Skeletal muscle tissue (tissue), 4 donors: ENCODE results near the gene NPHP4. TPM values are rescaled to one million over a fixed set of nuclear protein-coding genes. Genes with fewer than 3 reads are reported as not detected.

Experiments
- H3K27ac ChIP-seq: one replicate; pipeline ENCODE4 v1.7.0; 2013; ENCODE audit warnings: mild to moderate bottlenecking, low read depth, low read length, inconsistent platforms
- H3K27me3 ChIP-seq, 3 donors: one replicate each; pipeline ENCODE4 v1.7.0; 2013; ENCODE audit warnings: low read length in 3 of 3; ENCODE audit not compliant: control insufficient read depth in 3 of 3, insufficient read depth in 3 of 3
- H3K36me3 ChIP-seq, 3 donors: one replicate each; pipeline ENCODE4 v1.7.0; 2013; ENCODE audit warnings: low read length in 3 of 3; ENCODE audit not compliant: control insufficient read depth in 3 of 3, insufficient read depth in 3 of 3
- H3K4me1 ChIP-seq, 3 donors: one replicate each; pipeline ENCODE4 v1.7.0; 2013; ENCODE audit warnings: low read length in 3 of 3, mild to moderate bottlenecking in 3 of 3; ENCODE audit not compliant: control insufficient read depth in 3 of 3, insufficient read depth in 3 of 3
- H3K4me3 ChIP-seq, 3 donors: one replicate each; pipeline ENCODE4 v1.7.0; 2013; ENCODE audit warnings: low read length in 3 of 3
- H3K9ac ChIP-seq, 3 donors: one replicate each; pipeline ENCODE4 v1.7.0; 2013; ENCODE audit warnings: low read length in 3 of 3, mild to moderate bottlenecking in 3 of 3, moderate library complexity in 2 of 3, low read depth in 1 of 3
- H3K9me3 ChIP-seq, 3 donors: one replicate each; pipeline ENCODE4 v1.7.0; 2013; ENCODE audit warnings: low read length in 3 of 3; ENCODE audit not compliant: control insufficient read depth in 3 of 3
- total RNA-seq: library from RNA; depleted of rRNA; stranded (reverse); fragments of >200 nt; gene quantifications from one replicate; pipeline ENCODE4 v1.2.3, GENCODE V29; 2014
- donor health status: Osteomylitis.

Gene NPHP4
- total RNA-seq, 1 donor from 2014 or later = 5.2 TPM

- Histone ChIP-seq H3K4me1 (peaks cover 11 to 20% (median 19%) of the 10 kb centered on the region in 3 donors), H3K27me3 (peaks cover 6 to 7% (median 6%) of the 10 kb centered on the region in 3 donors), H3K9me3 (no peaks in the 10 kb centered on the region), H3K4me3 (peak overlapping the region; percentile 60 to 83 (median 80)), H3K27ac (no peak overlapping the region), H3K9ac (peak overlapping the region in 2 of 3 donors; percentile 67 to 76), H3K36me3 (no peaks in the 10 kb centered on the region)
Observed at GRCh38 chr1:5990913-5991312, 1.3 kb downstream of the NPHP4 start.

- Histone ChIP-seq H3K4me3 (no peak overlapping the region), H3K36me3 (peaks cover 0 to 5% (median 3%) of the 10 kb centered on the region in 3 donors), H3K9ac (no peak overlapping the region), H3K4me1 (peaks cover 11 to 20% (median 19%) of the 10 kb centered on the region in 3 donors), H3K27me3 (peaks cover 6 to 7% (median 6%) of the 10 kb centered on the region in 3 donors), H3K9me3 (no peaks in the 10 kb centered on the region), H3K27ac (no peak overlapping the region)
Observed at GRCh38 chr1:5989731-5990271, 2.4 kb downstream of the NPHP4 start.

- Histone ChIP-seq H3K27ac (no peak overlapping the region), H3K4me3 (no peak overlapping the region), H3K9me3 (no peaks in the 10 kb centered on the region), H3K36me3 (peaks cover 0 to 5% (median 3%) of the 10 kb centered on the region in 3 donors), H3K9ac (no peak overlapping the region), H3K27me3 (peaks cover 6 to 7% (median 6%) of the 10 kb centered on the region in 3 donors), H3K4me1 (peaks cover 11 to 19% (median 19%) of the 10 kb centered on the region in 3 donors)
Observed at GRCh38 chr1:5989286-5989605, 3.0 kb downstream of the NPHP4 start.

- Histone ChIP-seq H3K9me3 (no peaks in the 10 kb centered on the region), H3K27ac (no peak overlapping the region), H3K27me3 (peaks cover 6% of the 10 kb centered on the region in 3 donors), H3K9ac (no peak overlapping the region), H3K4me1 (peaks cover 11 to 16% (median 16%) of the 10 kb centered on the region in 3 donors), H3K4me3 (no peak overlapping the region), H3K36me3 (peaks cover 0 to 5% (median 3%) of the 10 kb centered on the region in 3 donors)
Observed at GRCh38 chr1:5988596-5989285, 3.5 kb downstream of the NPHP4 start.

- Histone ChIP-seq H3K27me3 (no peaks in the 10 kb centered on the region), H3K36me3 (peaks cover 0 to 7% (median 7%) of the 10 kb centered on the region in 3 donors), H3K27ac (no peak overlapping the region), H3K4me3 (no peak overlapping the region), H3K4me1 (peaks cover 2 to 4% (median 3%) of the 10 kb centered on the region in 3 donors), H3K9me3 (no peaks in the 10 kb centered on the region), H3K9ac (no peak overlapping the region)
Observed at GRCh38 chr1:5986018-5986417, 6.2 kb downstream of the NPHP4 start.

GRCh38 chr1:5985250-5985649, 7.0 kb downstream of the NPHP4 start:
- Histone ChIP-seq H3K36me3 (peaks cover 0 to 7% (median 7%) of the 10 kb centered on the region in 3 donors), H3K27me3 (no peaks in the 10 kb centered on the region), H3K9me3 (no peaks in the 10 kb centered on the region), H3K4me3 (no peak overlapping the region), H3K9ac (no peak overlapping the region), H3K27ac (no peak overlapping the region), H3K4me1 (peaks cover 0 to 4% (median 3%) of the 10 kb centered on the region in 3 donors)

- no peak overlapping the region for H3K4me3 ChIP-seq
- peaks cover 0 to 7% (median 7%) of the 10 kb centered on the region in 3 donors for H3K36me3 ChIP-seq
- H3K27ac ChIP-seq = no peak overlapping the region
- H3K27me3 ChIP-seq = no peaks in the 10 kb centered on the region
- no peaks in the 10 kb centered on the region for H3K9me3 ChIP-seq
- peaks cover 3 to 8% (median 3%) of the 10 kb centered on the region in 3 donors for H3K4me1 ChIP-seq
- no peak overlapping the region for H3K9ac ChIP-seq
Observed at GRCh38 chr1:5983361-5984103, 8.7 kb downstream of the NPHP4 start.

GRCh38 chr1:5982868-5983267, 9.4 kb downstream of the NPHP4 start:
- Histone ChIP-seq H3K9ac (no peak overlapping the region), H3K36me3 (peaks cover 0 to 8% (median 7%) of the 10 kb centered on the region in 3 donors), H3K9me3 (no peaks in the 10 kb centered on the region), H3K27me3 (no peaks in the 10 kb centered on the region), H3K4me3 (no peak overlapping the region), H3K27ac (no peak overlapping the region), H3K4me1 (peaks cover 3 to 8% (median 3%) of the 10 kb centered on the region in 3 donors)

- no peak overlapping the region for H3K27ac ChIP-seq
- peaks cover 3 to 8% (median 3%) of the 10 kb centered on the region in 3 donors for H3K4me1 ChIP-seq
- no peak overlapping the region for H3K9ac ChIP-seq
- H3K27me3 ChIP-seq = no peaks in the 10 kb centered on the region
- peaks cover 1 to 9% (median 8%) of the 10 kb centered on the region in 3 donors for H3K36me3 ChIP-seq
- H3K4me3 ChIP-seq = no peak overlapping the region
- no peaks in the 10 kb centered on the region for H3K9me3 ChIP-seq
Observed at GRCh38 chr1:5982276-5982675, 9.9 kb downstream of the NPHP4 start.

- H3K9ac ChIP-seq = no peak overlapping the region
- peaks cover 4 to 12% (median 8%) of the 10 kb centered on the region in 3 donors for H3K36me3 ChIP-seq
- no peak overlapping the region for H3K4me3 ChIP-seq
- no peaks in the 10 kb centered on the region for H3K9me3 ChIP-seq
- H3K4me1 ChIP-seq = peaks cover 3 to 8% (median 3%) of the 10 kb centered on the region in 3 donors
- no peak overlapping the region for H3K27ac ChIP-seq
- no peaks in the 10 kb centered on the region for H3K27me3 ChIP-seq
Observed at GRCh38 chr1:5981009-5981380, 11.2 kb downstream of the NPHP4 start.
